ENCODE measurements around the gene PDE7B.

Gene PDE7B

GRCh38 chr6:136108361-136108945, 257.0 kb downstream of the PDE7B start:
- no peak for TF ChIP-seq FOXP2 (optimal IDR thresholded peaks at IDR 0.05; ENCODE audit: borderline replicate concordance, extremely low read depth, extremely low read length, insufficient read depth)
- TF ChIP-seq, protein P1, sequence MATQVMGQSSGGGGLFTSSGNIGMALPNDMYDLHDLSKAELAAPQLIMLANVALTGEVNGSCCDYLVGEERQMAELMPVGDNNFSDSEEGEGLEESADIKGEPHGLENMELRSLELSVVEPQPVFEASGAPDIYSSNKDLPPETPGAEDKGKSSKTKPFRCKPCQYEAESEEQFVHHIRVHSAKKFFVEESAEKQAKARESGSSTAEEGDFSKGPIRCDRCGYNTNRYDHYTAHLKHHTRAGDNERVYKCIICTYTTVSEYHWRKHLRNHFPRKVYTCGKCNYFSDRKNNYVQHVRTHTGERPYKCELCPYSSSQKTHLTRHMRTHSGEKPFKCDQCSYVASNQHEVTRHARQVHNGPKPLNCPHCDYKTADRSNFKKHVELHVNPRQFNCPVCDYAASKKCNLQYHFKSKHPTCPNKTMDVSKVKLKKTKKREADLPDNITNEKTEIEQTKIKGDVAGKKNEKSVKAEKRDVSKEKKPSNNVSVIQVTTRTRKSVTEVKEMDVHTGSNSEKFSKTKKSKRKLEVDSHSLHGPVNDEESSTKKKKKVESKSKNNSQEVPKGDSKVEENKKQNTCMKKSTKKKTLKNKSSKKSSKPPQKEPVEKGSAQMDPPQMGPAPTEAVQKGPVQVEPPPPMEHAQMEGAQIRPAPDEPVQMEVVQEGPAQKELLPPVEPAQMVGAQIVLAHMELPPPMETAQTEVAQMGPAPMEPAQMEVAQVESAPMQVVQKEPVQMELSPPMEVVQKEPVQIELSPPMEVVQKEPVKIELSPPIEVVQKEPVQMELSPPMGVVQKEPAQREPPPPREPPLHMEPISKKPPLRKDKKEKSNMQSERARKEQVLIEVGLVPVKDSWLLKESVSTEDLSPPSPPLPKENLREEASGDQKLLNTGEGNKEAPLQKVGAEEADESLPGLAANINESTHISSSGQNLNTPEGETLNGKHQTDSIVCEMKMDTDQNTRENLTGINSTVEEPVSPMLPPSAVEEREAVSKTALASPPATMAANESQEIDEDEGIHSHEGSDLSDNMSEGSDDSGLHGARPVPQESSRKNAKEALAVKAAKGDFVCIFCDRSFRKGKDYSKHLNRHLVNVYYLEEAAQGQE (IDR thresholded peaks at IDR 0.05; ENCODE audit: insufficient read depth in 1 of 2, low read depth in 2 of 2, low read length in 2 of 2) = no peak
- no peak for TF ChIP-seq POLR2AphosphoS5 (IDR thresholded peaks at IDR 0.05; ENCODE audit: low read depth, low read length)
- no peak for TF ChIP-seq SIN3A (IDR thresholded peaks at IDR 0.05; ENCODE audit: borderline replicate concordance, insufficient read depth, low read length)

- TF ChIP-seq, protein P1 (IDR thresholded peaks at IDR 0.05; ENCODE audit: insufficient read depth in 1 of 2, low read depth in 2 of 2, low read length in 2 of 2) = no peak
- TF ChIP-seq POLR2AphosphoS5 (IDR thresholded peaks at IDR 0.05; ENCODE audit: low read depth, low read length) = no peak
- TF ChIP-seq FOXP2 (optimal IDR thresholded peaks at IDR 0.05; ENCODE audit: borderline replicate concordance, extremely low read depth, extremely low read length, insufficient read depth) = no peak
- no peak for TF ChIP-seq TAF1 (IDR thresholded peaks at IDR 0.05; ENCODE audit: borderline replicate concordance, insufficient read depth, low read length)
- no peak for TF ChIP-seq SIN3A (IDR thresholded peaks at IDR 0.05; ENCODE audit: borderline replicate concordance, insufficient read depth, low read length)
Observed at GRCh38 chr6:136111831-136112230, 260.3 kb downstream of the PDE7B start.

DNA sequence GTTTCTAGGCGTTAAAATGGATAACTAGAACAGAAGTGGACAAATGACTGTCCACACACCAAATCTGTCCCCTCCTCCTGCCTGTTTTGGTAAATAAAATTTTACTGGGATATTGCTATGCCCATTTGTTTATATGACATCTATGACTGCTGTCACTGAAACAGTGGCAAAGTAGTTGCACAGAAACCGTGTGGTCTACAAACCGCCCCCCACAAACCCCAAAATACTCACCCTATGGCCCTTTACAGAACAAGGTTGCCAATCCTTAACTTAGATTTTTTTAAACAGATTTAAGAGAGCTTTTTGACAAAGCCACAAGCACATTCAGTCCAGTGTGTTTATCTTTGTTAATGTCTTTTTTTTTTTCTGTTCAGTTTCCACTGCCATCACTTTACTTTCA, 260.8 kb downstream of the PDE7B start:
- no peak for TF ChIP-seq POLR2AphosphoS5 (IDR thresholded peaks at IDR 0.05; ENCODE audit: low read depth, low read length)

DNA sequence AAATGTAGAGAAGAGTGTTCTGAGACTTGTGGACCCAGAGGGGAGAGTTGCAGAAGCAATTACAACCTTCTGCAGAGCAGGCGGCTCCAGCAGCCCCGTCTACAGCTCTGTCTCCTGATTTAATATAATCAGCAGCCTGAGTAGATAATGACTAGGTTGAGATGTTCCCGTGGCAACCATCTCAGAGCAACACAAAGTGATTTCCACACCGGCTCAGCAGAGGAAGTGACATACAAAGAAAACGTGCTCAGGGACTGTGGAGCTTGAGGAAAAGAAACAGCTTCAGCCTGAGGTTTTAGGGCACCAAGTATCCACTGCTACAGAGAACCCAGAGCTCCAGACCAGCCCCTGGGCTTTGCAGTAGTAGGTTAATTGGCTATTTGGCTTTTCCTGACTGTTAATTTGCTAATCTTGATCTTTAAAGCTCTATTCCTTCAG, 262.3 kb downstream of the PDE7B start:
- TF ChIP-seq TAF1 (IDR thresholded peaks at IDR 0.05; ENCODE audit: borderline replicate concordance, insufficient read depth, low read length) = no peak
- peak; percentile 87; the same call in 1 of the 2 replicates for TF ChIP-seq SIN3A (IDR thresholded peaks at IDR 0.05; ENCODE audit: borderline replicate concordance, insufficient read depth, low read length)
- TF ChIP-seq, protein P1 (IDR thresholded peaks at IDR 0.05; ENCODE audit: insufficient read depth in 1 of 2, low read depth in 2 of 2, low read length in 2 of 2) = no peak
- no peak for TF ChIP-seq POLR2AphosphoS5 (IDR thresholded peaks at IDR 0.05; ENCODE audit: low read depth, low read length)
- TF ChIP-seq FOXP2 (optimal IDR thresholded peaks at IDR 0.05; ENCODE audit: borderline replicate concordance, extremely low read depth, extremely low read length, insufficient read depth) = peak; percentile 43

GRCh38 chr6:136114661-136115060, 263.2 kb downstream of the PDE7B start:
- no peak for TF ChIP-seq FOXP2 (optimal IDR thresholded peaks at IDR 0.05; ENCODE audit: borderline replicate concordance, extremely low read depth, extremely low read length, insufficient read depth)
- TF ChIP-seq SIN3A (IDR thresholded peaks at IDR 0.05; ENCODE audit: borderline replicate concordance, insufficient read depth, low read length) = no peak
- no peak for TF ChIP-seq TAF1 (IDR thresholded peaks at IDR 0.05; ENCODE audit: borderline replicate concordance, insufficient read depth, low read length)
- TF ChIP-seq, protein P1 (IDR thresholded peaks at IDR 0.05; ENCODE audit: insufficient read depth in 1 of 2, low read depth in 2 of 2, low read length in 2 of 2) = no peak
- TF ChIP-seq POLR2AphosphoS5 (IDR thresholded peaks at IDR 0.05; ENCODE audit: low read depth, low read length) = no peak

All from PFSK-1 (cell line).